ENCODE results near the gene GTF3A. TPM values are rescaled to one million over a fixed set of nuclear protein-coding genes. Genes with fewer than 3 reads are reported as not detected.

The GTF3A gene
- total RNA-seq, 1 experiment from 2014 or later, result 95.0 TPM

DNA sequence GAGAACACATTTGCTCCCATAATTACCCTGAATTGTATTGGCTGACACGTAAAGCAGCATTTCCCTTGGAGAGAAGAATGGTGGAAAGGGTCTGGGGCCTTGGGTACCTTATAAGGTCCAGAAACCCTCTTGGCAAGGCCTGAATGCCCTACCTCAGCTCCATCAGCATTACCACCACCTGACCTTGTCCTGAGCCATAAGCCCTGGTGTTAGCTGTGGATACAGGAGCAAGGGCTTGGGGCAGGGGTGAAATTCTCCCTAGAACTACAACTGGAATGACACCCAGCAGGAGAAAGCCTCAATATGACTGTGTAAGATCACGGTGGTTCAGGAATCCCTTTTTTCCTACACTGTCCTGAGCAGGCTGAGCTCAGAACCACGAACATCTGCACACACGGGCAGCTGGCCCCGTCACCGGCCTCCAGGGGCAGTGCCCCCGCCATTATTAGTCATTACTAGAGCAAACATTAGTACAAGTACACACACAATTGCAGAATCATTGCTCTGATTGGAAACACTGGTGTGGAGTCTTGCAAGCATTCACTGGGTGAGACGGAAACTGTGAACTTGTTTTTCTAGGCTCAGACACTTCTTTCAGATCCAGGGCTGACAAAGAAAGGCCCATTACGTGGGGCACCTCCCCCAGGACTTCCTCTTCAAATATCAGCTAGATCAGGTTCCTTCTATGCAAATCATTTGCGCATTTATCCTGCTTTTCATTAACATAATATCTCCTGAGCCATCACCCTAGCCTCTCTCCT, 52.7 kb downstream of the GTF3A start:
- no TSS peak for BruUV-seq (replicated peaks)
- peaks cover 12% of the 10 kb centered on the region for H3K4me1 Mint-ChIP-seq (ENCODE audit: low read depth, unreplicated experiment)
- H3K9me3 Mint-ChIP-seq (ENCODE audit: low read depth, unreplicated experiment), result no peaks in the 10 kb centered on the region
- H3K27me3 Mint-ChIP-seq (ENCODE audit: unreplicated experiment), result peaks cover 2% of the 10 kb centered on the region
- peak overlapping the region; percentile 66 for H3K27ac Mint-ChIP-seq (ENCODE audit: unreplicated experiment)
- H3K36me3 Mint-ChIP-seq (ENCODE audit: insufficient read depth, unreplicated experiment), result no peaks in the 10 kb centered on the region
- peak overlapping the region; percentile 14 for H3K4me3 Mint-ChIP-seq (ENCODE audit: low read depth, unreplicated experiment)
- CTCF ChIA-PET, result interaction anchor here (0.6 to 1.8 kb wide), 4 partner anchors 15 to 402 kb away, joined by 3 to 5 read pairs (median 4); no protein-coding TSS in a partner anchor
- intact Hi-C loops (cut with micrococcal nuclease; ENCODE audit: unreplicated experiment), result no loop called here
- TF ChIP-seq, protein P1, sequence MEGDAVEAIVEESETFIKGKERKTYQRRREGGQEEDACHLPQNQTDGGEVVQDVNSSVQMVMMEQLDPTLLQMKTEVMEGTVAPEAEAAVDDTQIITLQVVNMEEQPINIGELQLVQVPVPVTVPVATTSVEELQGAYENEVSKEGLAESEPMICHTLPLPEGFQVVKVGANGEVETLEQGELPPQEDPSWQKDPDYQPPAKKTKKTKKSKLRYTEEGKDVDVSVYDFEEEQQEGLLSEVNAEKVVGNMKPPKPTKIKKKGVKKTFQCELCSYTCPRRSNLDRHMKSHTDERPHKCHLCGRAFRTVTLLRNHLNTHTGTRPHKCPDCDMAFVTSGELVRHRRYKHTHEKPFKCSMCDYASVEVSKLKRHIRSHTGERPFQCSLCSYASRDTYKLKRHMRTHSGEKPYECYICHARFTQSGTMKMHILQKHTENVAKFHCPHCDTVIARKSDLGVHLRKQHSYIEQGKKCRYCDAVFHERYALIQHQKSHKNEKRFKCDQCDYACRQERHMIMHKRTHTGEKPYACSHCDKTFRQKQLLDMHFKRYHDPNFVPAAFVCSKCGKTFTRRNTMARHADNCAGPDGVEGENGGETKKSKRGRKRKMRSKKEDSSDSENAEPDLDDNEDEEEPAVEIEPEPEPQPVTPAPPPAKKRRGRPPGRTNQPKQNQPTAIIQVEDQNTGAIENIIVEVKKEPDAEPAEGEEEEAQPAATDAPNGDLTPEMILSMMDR (IDR thresholded peaks at IDR 0.05; ENCODE audit: unreplicated experiment), result no peak
- peak; percentile 53 for DNase-seq

- Mint-ChIP-seq H3K36me3 (ENCODE audit: insufficient read depth, unreplicated experiment) (no peaks in the 10 kb centered on the region), H3K4me3 (ENCODE audit: low read depth, unreplicated experiment) (no peak overlapping the region), H3K27ac (ENCODE audit: unreplicated experiment) (no peak overlapping the region), H3K9me3 (ENCODE audit: low read depth, unreplicated experiment) (no peaks in the 10 kb centered on the region), H3K4me1 (ENCODE audit: low read depth, unreplicated experiment) (peaks cover 11% of the 10 kb centered on the region), H3K27me3 (ENCODE audit: unreplicated experiment) (peaks cover 15% of the 10 kb centered on the region)
- intact Hi-C loops (cut with micrococcal nuclease; ENCODE audit: unreplicated experiment), result no loop called here
- peak; percentile 68 for DNase-seq
- TF ChIP-seq, protein P1 (IDR thresholded peaks at IDR 0.05; ENCODE audit: unreplicated experiment), result peak; percentile 64
- CTCF ChIA-PET, result no interaction called here
- no TSS peak for BruUV-seq (replicated peaks)
Measured at GRCh38 chr13:27481766-27482165, 57.3 kb downstream of the GTF3A start.

GRCh38 chr13:27482983-27483382, 58.6 kb downstream of the GTF3A start:
- TF ChIP-seq, protein P1 (IDR thresholded peaks at IDR 0.05; ENCODE audit: unreplicated experiment), result no peak
- Mint-ChIP-seq H3K27ac (ENCODE audit: unreplicated experiment) (no peak overlapping the region), H3K36me3 (ENCODE audit: insufficient read depth, unreplicated experiment) (no peaks in the 10 kb centered on the region), H3K27me3 (ENCODE audit: unreplicated experiment) (peaks cover 15% of the 10 kb centered on the region), H3K9me3 (ENCODE audit: low read depth, unreplicated experiment) (no peaks in the 10 kb centered on the region), H3K4me3 (ENCODE audit: low read depth, unreplicated experiment) (no peak overlapping the region), H3K4me1 (ENCODE audit: low read depth, unreplicated experiment) (no peaks in the 10 kb centered on the region)
- intact Hi-C loops (cut with micrococcal nuclease; ENCODE audit: unreplicated experiment), result no loop called here
- CTCF ChIA-PET, result no interaction called here
- BruUV-seq (replicated peaks), result no TSS peak
- no peak for DNase-seq

DNA sequence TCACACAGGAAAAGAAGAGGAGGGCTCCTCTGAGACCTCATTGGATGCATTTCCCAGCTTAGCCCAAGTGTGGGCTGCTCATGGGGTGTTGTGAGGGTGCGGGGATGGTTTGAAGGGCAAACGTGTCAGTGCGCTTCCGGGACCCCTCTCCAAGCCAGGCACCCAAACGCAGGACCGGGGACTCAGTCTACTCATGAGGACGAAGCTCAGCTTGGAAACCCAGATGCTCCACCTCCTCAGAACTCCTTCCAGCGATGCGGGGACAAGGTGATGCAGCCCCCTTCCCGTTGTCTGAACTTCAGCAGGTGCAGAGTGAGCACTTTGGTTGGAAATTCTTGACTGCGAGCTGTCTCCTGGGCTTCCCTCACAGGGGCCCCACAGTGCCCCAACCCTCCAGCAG, 59.0 kb downstream of the GTF3A start:
- DNase-seq, result no peak
- Mint-ChIP-seq H3K4me1 (ENCODE audit: low read depth, unreplicated experiment) (no peaks in the 10 kb centered on the region), H3K27ac (ENCODE audit: unreplicated experiment) (no peak overlapping the region), H3K9me3 (ENCODE audit: low read depth, unreplicated experiment) (no peaks in the 10 kb centered on the region), H3K36me3 (ENCODE audit: insufficient read depth, unreplicated experiment) (no peaks in the 10 kb centered on the region), H3K27me3 (ENCODE audit: unreplicated experiment) (peaks cover 15% of the 10 kb centered on the region), H3K4me3 (ENCODE audit: low read depth, unreplicated experiment) (no peak overlapping the region)
- CTCF ChIA-PET, result no interaction called here
- TF ChIP-seq, protein P1 (IDR thresholded peaks at IDR 0.05; ENCODE audit: unreplicated experiment), result no peak
- intact Hi-C loops (cut with micrococcal nuclease; ENCODE audit: unreplicated experiment), result no loop called here
- BruUV-seq (replicated peaks), result no TSS peak

Other genes starting within 250 kb of the GTF3A start
- 379 and 434 TPM in 2 replicates for gene RPL21, start 173.1 kb upstream of the GTF3A start, total RNA-seq (2022)
- gene RASL11A, start 153.8 kb upstream of the GTF3A start, total RNA-seq (2022), result 1.3 and 2.2 TPM in 2 replicates
- 21.5 and 25.1 TPM in 2 replicates for gene MTIF3, start 25.9 kb downstream of the GTF3A start, total RNA-seq (2022)
- gene LNX2, start 195.9 kb downstream of the GTF3A start, total RNA-seq (2022), result 11.0 and 13.3 TPM in 2 replicates
- 90.3 and 97.7 TPM in 2 replicates for gene POLR1D, start 197.3 kb downstream of the GTF3A start, total RNA-seq (2022)

Data from Calu3 (cell line).